GM12801 (cell line): ENCODE measurements around the gene C2orf80.

Experiments
- TF ChIP-seq, protein P1 (sequence below): IDR thresholded peaks from one replicate; pipeline ENCODE4 v1.5.1; 2011; ENCODE audit warnings: control low read depth; ENCODE audit not compliant: insufficient read length; ENCODE audit errors: extremely low read depth

Gene C2orf80

DNA sequence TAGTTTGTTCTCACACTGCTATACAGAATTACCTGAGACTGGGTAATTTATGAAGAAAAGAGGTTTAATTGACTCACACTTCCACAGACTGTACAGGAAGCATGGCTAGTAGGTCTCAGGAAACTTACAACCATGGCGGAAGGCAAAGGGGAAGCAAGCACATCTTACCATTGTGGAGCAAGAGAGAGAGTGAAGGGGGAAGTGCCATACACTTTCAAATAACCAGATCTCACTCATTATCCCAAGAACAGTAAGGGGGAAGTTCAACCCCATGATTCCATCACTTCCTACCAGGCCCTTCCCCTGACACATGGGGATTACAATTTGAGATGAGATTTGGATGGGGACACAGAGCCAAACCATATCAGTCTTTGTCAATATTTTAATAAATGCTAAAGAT, 38.9 kb downstream of the C2orf80 start:
- TF ChIP-seq, protein P1, sequence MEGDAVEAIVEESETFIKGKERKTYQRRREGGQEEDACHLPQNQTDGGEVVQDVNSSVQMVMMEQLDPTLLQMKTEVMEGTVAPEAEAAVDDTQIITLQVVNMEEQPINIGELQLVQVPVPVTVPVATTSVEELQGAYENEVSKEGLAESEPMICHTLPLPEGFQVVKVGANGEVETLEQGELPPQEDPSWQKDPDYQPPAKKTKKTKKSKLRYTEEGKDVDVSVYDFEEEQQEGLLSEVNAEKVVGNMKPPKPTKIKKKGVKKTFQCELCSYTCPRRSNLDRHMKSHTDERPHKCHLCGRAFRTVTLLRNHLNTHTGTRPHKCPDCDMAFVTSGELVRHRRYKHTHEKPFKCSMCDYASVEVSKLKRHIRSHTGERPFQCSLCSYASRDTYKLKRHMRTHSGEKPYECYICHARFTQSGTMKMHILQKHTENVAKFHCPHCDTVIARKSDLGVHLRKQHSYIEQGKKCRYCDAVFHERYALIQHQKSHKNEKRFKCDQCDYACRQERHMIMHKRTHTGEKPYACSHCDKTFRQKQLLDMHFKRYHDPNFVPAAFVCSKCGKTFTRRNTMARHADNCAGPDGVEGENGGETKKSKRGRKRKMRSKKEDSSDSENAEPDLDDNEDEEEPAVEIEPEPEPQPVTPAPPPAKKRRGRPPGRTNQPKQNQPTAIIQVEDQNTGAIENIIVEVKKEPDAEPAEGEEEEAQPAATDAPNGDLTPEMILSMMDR: no peak

DNA sequence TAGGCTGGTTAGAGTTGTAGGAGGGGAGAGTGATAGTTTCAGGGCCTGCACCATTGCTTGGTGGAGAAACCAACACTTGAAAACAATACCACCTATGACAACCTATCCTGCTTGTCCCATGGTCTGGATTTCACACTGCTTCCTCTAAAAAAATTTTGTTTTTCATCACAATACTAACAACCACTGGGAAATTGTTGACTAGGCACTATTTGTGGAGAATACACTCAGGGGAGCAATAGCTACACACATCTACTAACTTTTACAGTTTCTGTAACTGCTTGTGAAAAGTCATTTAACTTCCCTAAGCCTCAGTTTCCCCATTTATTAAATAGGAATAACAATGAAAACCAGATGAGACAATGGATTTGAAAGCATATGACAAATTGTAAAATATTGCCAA, 39.7 kb downstream of the C2orf80 start:
- TF ChIP-seq, protein P1: no peak

GRCh38 chr2:208148803-208149202, 41.0 kb downstream of the C2orf80 start:
- TF ChIP-seq, protein P1: no peak

GRCh38 chr2:208147759-208148158, 42.1 kb downstream of the C2orf80 start:
- TF ChIP-seq, protein P1: no peak

- TF ChIP-seq, protein P1: no peak
Observed at GRCh38 chr2:208147008-208147407, 42.8 kb downstream of the C2orf80 start.

- TF ChIP-seq, protein P1: no peak
Observed at GRCh38 chr2:208146006-208146405, 43.8 kb downstream of the C2orf80 start, which contains the start of gene CRYGB. CRYGB (minus strand) TSS chr2:208146158; CDS start chr2:208146120, 38 bp downstream.

- TF ChIP-seq, protein P1: no peak
Observed at GRCh38 chr2:208142925-208143799, 46.7 kb downstream of the C2orf80 start.
